PC-9 (cell line): Measurements from ENCODE around the gene THOC2. TPM values are rescaled to one million over a fixed set of nuclear protein-coding genes. Genes with fewer than 3 reads are reported as not detected.

Source experiments
- BruUV-seq: library from RNA; stranded (reverse); fragments of 400-500 nt; replicated peaks from 2 replicates; lab custom pipeline; 2021; lab: Mats Ljungman, UMichigan
- CTCF ChIA-PET: fragments of 300-600 bp; sonication (Branson Sonifier 250); formaldehyde crosslinking; loops from one replicate; lab custom pipeline; 2022; ENCODE audit warnings: antibody characterized with exemption; lab: Charles Lee
- POLR2A ChIA-PET: fragments of 300-600 bp; sonication (Branson Sonifier 250); formaldehyde crosslinking; loops from one replicate; lab custom pipeline; 2022; ENCODE audit warnings: antibody characterized with exemption; ENCODE audit not compliant: unreplicated experiment; lab: Charles Lee
- DNase-seq, 2 experiments: peaks; one replicate each; pipeline versions ENCODE4 v3.0.0 to v3.0.0-alpha.2; 2015 to 2022; ENCODE audit warnings: mixed read lengths in 1 of 2
- H2AFZ ChIP-seq: fragments of 200-600 bp; sonication (generic); 2 replicates; pipeline ENCODE4 v1.8.1; 2017; ENCODE audit warnings: antibody characterized with exemption
- H3F3A ChIP-seq: fragments of 200-600 bp; sonication (generic); 2 replicates; pipeline ENCODE4 v1.8.1; 2017; ENCODE audit warnings: antibody characterized with exemption, mild to moderate bottlenecking, low read depth; ENCODE audit not compliant: insufficient read depth
- H3K27ac ChIP-seq: fragments of 200-600 bp; sonication (generic); 2 replicates; pipeline ENCODE4 v1.6.1; 2016; ENCODE audit warnings: mixed run types
- H3K27me3 ChIP-seq: fragments of 200-600 bp; sonication (generic); 2 replicates; pipeline ENCODE4 v1.6.1; 2016; ENCODE audit warnings: low read depth, mixed run types; ENCODE audit not compliant: insufficient read depth
- H3K36me3 ChIP-seq: fragments of 200-600 bp; sonication (generic); 2 replicates; pipeline ENCODE4 v1.6.1; 2016; ENCODE audit warnings: low read depth, mixed run types
- H3K4me1 ChIP-seq: fragments of 200-600 bp; sonication (generic); replicated peaks from 2 replicates; pipeline ENCODE4 v1.6.1; 2016; ENCODE audit warnings: mixed run types; ENCODE audit not compliant: insufficient read depth
- H3K4me2 ChIP-seq: fragments of 200-600 bp; sonication (generic); 2 replicates; pipeline ENCODE4 v1.6.1; 2017; ENCODE audit warnings: mixed run types
- H3K4me3 ChIP-seq: fragments of 200-600 bp; sonication (generic); 2 replicates; pipeline ENCODE4 v1.6.1; 2016; ENCODE audit warnings: mixed run types
- H3K79me2 ChIP-seq: fragments of 200-600 bp; sonication (generic); 2 replicates; pipeline ENCODE4 v1.6.1; 2017; ENCODE audit warnings: low read depth, mixed run types
- H3K9me2 ChIP-seq: fragments of 200-600 bp; sonication (generic); 2 replicates; pipeline ENCODE4 v1.8.1; 2017; ENCODE audit warnings: mild to moderate bottlenecking; ENCODE audit not compliant: insufficient read depth
- H3K9me3 ChIP-seq: fragments of 200-600 bp; sonication (generic); 2 replicates; pipeline ENCODE4 v1.8.1; 2016; ENCODE audit warnings: low read depth; ENCODE audit not compliant: insufficient read depth
- H4K20me1 ChIP-seq: fragments of 200-600 bp; sonication (generic); 2 replicates; pipeline ENCODE4 v1.8.1; 2017; ENCODE audit not compliant: insufficient read depth
- EZH2 ChIP-seq: fragments of 200-600 bp; sonication (generic); IDR thresholded peaks from 2 replicates; pipeline ENCODE4 v1.8.0; 2017; ENCODE audit warnings: antibody characterized with exemption, low read depth
- intact Hi-C: fragments of 100-400 bp; cut with micrococcal nuclease; formaldehyde crosslinking; loops from one replicate; pipeline ENCODE4 v1.10.0; 2022; ENCODE audit not compliant: unreplicated experiment
- total RNA-seq: library from RNA; stranded (reverse); gene quantifications from 2 replicates; pipeline ENCODE4 v1.2.3, GENCODE V29; 2021
- TF ChIP-seq, protein P1 (sequence below): fragments of 200-600 bp; sonication (generic); conservative IDR thresholded peaks from 2 replicates; pipeline ENCODE4 v1.6.1; 2017; ENCODE audit warnings: mixed run types, antibody characterized with exemption, mild to moderate bottlenecking, moderate library complexity

THOC2 gene
- total RNA-seq, 1 experiment from 2014 or later: 158 TPM

DNA sequence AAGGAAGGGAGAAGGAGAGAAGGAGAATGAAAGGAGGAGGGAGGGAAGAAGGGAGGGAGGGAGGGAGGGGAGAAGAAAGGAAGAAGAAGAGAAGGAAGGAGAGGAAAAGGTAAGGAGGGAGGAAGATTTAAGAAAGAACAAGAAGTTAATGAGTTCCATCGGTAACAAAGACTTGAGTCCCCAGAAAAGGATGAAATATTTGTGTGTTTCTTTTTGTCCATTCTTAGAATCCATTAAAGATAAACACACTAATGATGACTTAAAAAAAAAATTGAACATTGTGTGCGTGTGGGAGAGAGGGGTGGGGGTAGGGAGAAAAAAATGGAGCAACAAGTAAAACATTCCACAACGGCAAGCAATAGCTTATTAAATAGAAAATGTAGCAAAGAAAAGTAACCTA lies 131.4 kb downstream of the THOC2 start:
- no peak overlapping the region for H3K4me2 ChIP-seq
- intact Hi-C loops: no loop called here
- no TSS peak for BruUV-seq
- H3K27ac ChIP-seq: no peak overlapping the region
- no peaks in the 10 kb centered on the region for H3K79me2 ChIP-seq
- H4K20me1 ChIP-seq: 0 out of 2 replicates have a peak, but pooled peaks cover 3% of the 10 kb centered on the region
- H3K9me3 ChIP-seq: no peaks in the 10 kb centered on the region
- no peaks in the 10 kb centered on the region for H3K4me1 ChIP-seq
- no peak for TF ChIP-seq EZH2
- TF ChIP-seq, protein P1, sequence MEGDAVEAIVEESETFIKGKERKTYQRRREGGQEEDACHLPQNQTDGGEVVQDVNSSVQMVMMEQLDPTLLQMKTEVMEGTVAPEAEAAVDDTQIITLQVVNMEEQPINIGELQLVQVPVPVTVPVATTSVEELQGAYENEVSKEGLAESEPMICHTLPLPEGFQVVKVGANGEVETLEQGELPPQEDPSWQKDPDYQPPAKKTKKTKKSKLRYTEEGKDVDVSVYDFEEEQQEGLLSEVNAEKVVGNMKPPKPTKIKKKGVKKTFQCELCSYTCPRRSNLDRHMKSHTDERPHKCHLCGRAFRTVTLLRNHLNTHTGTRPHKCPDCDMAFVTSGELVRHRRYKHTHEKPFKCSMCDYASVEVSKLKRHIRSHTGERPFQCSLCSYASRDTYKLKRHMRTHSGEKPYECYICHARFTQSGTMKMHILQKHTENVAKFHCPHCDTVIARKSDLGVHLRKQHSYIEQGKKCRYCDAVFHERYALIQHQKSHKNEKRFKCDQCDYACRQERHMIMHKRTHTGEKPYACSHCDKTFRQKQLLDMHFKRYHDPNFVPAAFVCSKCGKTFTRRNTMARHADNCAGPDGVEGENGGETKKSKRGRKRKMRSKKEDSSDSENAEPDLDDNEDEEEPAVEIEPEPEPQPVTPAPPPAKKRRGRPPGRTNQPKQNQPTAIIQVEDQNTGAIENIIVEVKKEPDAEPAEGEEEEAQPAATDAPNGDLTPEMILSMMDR: no peak
- no peaks in the 10 kb centered on the region for H3K9me2 ChIP-seq
- H3F3A ChIP-seq: peaks cover 5% of the 10 kb centered on the region; the same call in 1 of the 2 replicates
- peaks cover 8% of the 10 kb centered on the region; the same call in 1 of the 2 replicates for H3K36me3 ChIP-seq
- H2AFZ ChIP-seq: no peak overlapping the region
- no peaks in the 10 kb centered on the region for H3K27me3 ChIP-seq
- POLR2A ChIA-PET: no interaction called here
- CTCF ChIA-PET: no interaction called here
- no peak for DNase-seq
- H3K4me3 ChIP-seq: no peak overlapping the region

DNA sequence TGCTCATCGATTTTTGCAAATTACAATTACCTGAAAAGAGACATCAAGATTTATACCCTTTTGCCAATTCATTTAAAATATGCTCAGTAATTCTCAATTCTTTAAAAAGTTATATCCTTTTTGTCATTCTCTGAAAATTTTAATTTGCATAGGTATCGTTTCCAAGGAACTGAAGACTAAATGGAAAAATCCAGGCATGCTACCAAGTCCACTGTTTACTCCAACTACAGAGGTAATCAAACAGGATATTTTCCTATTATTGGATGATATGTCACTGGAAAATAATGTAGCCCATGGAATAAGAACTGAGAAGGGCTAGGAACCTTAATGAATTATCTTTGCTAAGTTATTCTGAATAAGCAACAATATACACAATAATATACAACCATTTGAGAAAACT lies 132.7 kb downstream of the THOC2 start:
- Histone ChIP-seq H3K4me2 (no peak overlapping the region), H3K27me3 (no peaks in the 10 kb centered on the region), H3K4me1 (no peaks in the 10 kb centered on the region), H3K4me3 (no peak overlapping the region), H3K79me2 (no peaks in the 10 kb centered on the region), H2AFZ (no peak overlapping the region), H3K36me3 (peaks cover 8% of the 10 kb centered on the region; the same call in 1 of the 2 replicates), H4K20me1 (0 out of 2 replicates have a peak, but pooled peaks cover 3% of the 10 kb centered on the region), H3K9me2 (no peaks in the 10 kb centered on the region), H3K27ac (no peak overlapping the region), H3F3A (peaks cover 5% of the 10 kb centered on the region; the same call in 1 of the 2 replicates), H3K9me3 (no peaks in the 10 kb centered on the region)
- no TSS peak for BruUV-seq
- POLR2A ChIA-PET: no interaction called here
- intact Hi-C loops: no loop called here
- DNase-seq: no peak
- CTCF ChIA-PET: no interaction called here
- TF ChIP-seq, protein P1: no peak
- TF ChIP-seq EZH2: no peak

DNA sequence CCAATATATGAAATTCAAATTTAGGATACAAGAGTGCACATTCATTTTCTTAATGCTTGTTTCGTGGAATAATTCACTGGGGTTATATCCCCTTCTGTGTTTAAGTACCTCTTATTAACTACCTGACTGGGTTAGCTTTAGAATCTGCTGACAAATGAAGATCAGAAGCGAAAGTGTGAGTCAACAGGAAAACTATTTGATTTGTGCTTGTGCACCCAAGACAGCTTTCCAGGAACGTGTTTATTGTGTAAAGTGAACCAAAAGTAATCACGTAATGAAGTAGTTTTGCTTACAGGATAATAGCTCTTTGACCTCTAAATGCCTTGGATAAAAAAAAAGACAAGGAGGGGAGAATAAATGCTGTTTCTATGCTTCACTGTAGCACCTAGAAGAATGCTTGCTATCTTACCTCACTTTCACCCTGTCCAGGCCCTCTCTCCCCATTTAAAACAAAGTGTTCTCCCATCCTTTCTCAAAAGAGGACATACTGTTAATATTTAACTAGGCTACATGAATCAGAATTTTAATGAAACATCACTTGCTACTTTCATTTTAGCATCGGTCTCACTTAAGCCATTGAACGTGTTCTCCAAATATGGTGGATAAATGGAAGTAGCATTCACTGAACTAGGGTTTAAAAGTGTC lies 141.9 kb downstream of the THOC2 start:
- Histone ChIP-seq H3K4me2 (peak overlapping the region; percentile 47), H3F3A (peaks cover 7% of the 10 kb centered on the region; the same call in 1 of the 2 replicates), H2AFZ (no peak overlapping the region), H3K27ac (no peak overlapping the region), H3K36me3 (no peaks in the 10 kb centered on the region), H3K27me3 (no peaks in the 10 kb centered on the region), H3K4me3 (no peak overlapping the region), H3K9me3 (no peaks in the 10 kb centered on the region), H3K4me1 (peaks cover 15% of the 10 kb centered on the region), H3K79me2 (no peaks in the 10 kb centered on the region), H3K9me2 (no peaks in the 10 kb centered on the region), H4K20me1 (no peaks in the 10 kb centered on the region)
- peak in 1 of 2 experiments; percentile 86 for DNase-seq
- ChIA-PET POLR2A (interaction anchor here (0.6 kb wide), 1 partner anchor 38 kb away, joined by 5 read pairs; no protein-coding TSS in a partner anchor), CTCF (interaction anchor here (0.6 kb wide), 1 partner anchor 174 kb away, joined by 3 read pairs; no protein-coding TSS in a partner anchor)
- intact Hi-C loops: loop anchor here (10.0 kb wide), 1 partner anchor 76 kb away; no protein-coding TSS in a partner anchor
- TF ChIP-seq, protein P1: no peak
- TF ChIP-seq EZH2: no peak
- BruUV-seq: no TSS peak
